Measurements from ENCODE around the gene FLNC.

Gene FLNC

DNA sequence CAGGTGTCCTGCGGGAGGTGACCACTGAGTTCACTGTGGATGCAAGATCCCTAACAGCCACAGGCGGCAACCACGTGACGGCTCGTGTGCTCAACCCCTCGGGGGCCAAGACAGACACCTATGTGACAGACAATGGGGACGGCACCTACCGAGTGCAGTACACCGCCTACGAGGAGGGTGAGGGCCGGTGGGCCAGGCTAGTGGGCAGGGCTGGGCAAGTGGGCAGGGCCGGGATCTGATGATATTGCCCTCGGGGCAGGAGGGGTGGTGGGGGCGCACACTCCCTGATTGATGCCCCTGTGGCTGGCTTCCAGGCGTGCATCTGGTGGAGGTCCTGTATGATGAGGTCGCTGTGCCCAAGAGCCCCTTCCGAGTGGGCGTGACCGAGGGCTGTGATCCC lies 15.8 kb downstream of the FLNC start:
- no peak for DNase-seq (ENCODE audit: insufficient read length, low spot score)
- TF ChIP-seq, protein P1, sequence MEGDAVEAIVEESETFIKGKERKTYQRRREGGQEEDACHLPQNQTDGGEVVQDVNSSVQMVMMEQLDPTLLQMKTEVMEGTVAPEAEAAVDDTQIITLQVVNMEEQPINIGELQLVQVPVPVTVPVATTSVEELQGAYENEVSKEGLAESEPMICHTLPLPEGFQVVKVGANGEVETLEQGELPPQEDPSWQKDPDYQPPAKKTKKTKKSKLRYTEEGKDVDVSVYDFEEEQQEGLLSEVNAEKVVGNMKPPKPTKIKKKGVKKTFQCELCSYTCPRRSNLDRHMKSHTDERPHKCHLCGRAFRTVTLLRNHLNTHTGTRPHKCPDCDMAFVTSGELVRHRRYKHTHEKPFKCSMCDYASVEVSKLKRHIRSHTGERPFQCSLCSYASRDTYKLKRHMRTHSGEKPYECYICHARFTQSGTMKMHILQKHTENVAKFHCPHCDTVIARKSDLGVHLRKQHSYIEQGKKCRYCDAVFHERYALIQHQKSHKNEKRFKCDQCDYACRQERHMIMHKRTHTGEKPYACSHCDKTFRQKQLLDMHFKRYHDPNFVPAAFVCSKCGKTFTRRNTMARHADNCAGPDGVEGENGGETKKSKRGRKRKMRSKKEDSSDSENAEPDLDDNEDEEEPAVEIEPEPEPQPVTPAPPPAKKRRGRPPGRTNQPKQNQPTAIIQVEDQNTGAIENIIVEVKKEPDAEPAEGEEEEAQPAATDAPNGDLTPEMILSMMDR (IDR thresholded peaks at IDR 0.05; ENCODE audit: insufficient read depth, missing control alignments), result no peak
- FAIRE-seq, result no peak

DNA sequence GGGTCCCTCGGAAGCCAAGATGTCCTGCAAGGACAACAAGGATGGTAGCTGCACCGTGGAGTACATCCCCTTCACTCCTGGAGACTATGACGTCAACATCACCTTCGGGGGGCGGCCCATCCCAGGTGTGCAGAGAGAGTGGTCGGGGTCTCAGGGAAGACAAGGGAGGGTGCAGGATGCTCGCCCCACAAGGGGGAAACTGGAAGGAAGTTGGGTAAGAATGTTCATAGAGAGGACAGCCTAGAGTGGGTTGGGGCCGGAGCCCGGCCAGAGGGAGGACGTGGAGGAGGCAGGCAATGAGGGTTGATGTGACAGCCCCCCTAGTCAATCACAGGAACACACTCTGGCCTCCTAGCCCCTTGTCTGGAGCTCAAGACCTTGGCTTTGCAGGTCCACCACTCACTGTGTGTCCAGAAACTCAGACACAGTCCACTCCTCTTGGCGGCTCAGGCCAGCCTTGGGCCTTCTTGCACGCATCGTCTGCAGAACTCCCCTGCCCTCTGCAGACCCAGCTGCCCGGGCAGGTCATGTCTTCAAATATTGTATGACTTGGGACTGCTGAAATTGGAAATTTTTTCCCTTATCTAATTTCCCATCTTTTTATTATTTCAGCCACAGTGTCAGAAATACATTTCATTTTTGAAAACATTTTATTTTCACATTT lies 16.7 kb downstream of the FLNC start:
- no peak for DNase-seq (ENCODE audit: insufficient read length, low spot score)
- TF ChIP-seq, protein P1 (IDR thresholded peaks at IDR 0.05; ENCODE audit: insufficient read depth, missing control alignments), result no peak
- FAIRE-seq, result no peak

DNA sequence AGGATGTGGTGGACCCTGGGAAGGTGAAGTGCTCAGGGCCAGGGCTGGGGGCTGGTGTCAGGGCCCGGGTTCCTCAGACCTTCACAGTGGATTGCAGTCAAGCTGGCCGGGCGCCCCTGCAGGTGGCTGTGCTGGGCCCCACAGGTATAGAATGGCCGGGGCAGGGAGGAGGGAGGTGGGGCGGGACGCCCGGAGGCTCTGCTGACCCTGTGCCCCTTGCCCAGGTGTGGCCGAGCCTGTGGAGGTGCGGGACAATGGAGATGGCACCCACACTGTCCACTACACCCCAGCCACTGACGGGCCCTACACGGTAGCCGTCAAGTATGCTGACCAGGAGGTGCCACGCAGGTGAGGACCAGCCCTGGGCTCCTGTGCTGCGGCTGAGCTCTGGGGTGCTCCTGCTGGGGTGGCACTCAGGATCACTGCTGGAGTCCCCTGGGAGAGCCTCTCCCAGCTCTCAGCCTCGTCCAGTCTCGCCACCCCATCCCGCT lies 17.6 kb downstream of the FLNC start:
- FAIRE-seq (no peak), DNase-seq (ENCODE audit: insufficient read length, low spot score) (no peak)
- TF ChIP-seq, protein P1 (IDR thresholded peaks at IDR 0.05; ENCODE audit: insufficient read depth, missing control alignments), result no peak

DNA sequence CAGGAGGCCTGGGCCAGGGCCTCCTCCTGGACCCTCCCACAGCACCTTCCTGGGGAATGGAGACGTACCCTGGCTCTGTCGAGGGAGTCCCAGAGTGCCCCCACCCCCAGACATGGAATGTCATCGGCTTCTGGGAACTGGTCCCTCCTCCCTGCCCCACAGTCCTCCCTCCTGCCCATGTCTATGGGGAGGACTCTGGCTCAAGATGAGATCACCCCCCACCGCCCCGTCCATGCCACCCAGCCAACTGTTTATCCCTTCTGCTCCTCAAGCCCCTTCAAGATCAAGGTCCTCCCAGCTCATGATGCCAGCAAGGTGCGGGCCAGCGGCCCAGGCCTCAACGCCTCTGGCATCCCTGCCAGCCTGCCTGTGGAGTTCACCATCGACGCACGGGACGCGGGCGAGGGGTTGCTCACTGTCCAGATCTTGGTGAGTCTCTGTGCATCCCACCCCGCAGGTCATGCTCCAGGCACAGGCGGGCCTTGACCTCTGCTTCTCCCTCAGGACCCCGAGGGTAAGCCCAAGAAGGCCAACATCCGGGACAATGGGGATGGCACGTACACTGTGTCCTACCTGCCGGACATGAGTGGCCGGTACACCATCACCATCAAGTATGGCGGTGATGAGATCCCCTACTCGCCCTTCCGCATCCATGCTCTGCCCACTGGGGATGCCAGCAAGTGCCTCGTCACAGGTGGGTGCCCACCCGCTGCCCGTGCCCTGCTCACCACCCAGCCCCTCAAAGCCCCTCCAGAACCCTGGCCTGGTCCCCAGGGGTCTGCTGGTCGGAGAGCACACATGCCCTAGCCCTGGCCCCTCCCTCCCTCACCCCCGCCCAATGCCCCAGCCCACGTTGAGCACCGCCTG lies 18.3 kb downstream of the FLNC start:
- DNase-seq (ENCODE audit: insufficient read length, low spot score) (no peak), FAIRE-seq (no peak)
- TF ChIP-seq, protein P1 (IDR thresholded peaks at IDR 0.05; ENCODE audit: insufficient read depth, missing control alignments), result no peak

DNA sequence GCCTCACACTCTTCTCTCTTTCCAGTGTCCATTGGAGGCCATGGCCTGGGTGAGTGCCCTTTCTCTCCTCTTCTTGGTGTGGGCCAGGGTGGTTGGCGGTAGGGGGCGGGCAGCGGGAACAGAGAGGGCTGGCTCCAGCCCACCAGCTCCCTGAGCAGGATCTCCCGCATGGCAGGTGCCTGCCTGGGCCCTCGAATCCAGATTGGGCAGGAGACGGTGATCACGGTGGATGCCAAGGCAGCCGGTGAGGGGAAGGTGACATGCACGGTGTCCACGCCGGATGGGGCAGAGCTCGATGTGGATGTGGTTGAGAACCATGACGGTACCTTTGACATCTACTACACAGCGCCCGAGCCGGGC lies 18.9 kb downstream of the FLNC start:
- DNase-seq (ENCODE audit: insufficient read length, low spot score) (no peak), FAIRE-seq (no peak)
- TF ChIP-seq, protein P1 (IDR thresholded peaks at IDR 0.05; ENCODE audit: insufficient read depth, missing control alignments), result no peak

DNA sequence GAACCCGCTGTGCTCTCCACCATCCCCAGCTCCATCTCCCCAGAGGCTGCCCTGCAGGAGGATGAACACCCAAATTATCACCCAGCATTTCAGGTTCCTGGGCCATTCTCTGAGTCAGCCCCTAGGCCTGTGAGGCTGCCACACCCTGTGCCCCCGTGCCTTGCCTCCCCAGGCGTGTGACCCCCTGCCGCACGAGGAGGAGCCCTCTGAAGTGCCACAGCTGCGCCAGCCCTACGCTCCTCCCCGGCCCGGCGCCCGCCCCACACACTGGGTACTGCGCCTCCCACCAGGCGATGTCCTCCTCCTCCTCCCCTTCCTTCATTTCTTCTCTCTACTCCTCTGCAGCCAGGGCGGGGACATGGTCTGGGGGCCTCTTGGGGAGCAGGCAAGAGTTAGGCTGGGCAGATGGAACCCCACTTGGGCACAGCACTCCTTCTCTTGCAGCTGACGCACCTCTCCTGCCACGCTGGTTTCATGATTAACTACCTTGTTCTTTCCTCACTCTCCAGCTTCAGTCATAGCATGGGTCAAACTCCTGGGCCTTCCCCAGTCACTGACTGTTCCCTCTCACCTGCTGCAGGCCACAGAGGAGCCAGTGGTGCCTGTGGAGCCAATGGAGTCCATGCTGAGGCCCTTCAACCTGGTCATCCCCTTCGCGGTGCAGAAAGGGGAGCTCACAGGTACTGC lies 19.7 kb downstream of the FLNC start:
- TF ChIP-seq, protein P1 (IDR thresholded peaks at IDR 0.05; ENCODE audit: insufficient read depth, missing control alignments), result no peak
- DNase-seq (ENCODE audit: insufficient read length, low spot score) (no peak), FAIRE-seq (no peak)

All from D721Med (cell line).